ENCODE results near the gene ABHD6. TPM values are rescaled to one million over a fixed set of nuclear protein-coding genes. Genes with fewer than 3 reads are reported as not detected.

Gene ABHD6
- polyA plus RNA-seq, 1 donor: 33.8 TPM

DNA sequence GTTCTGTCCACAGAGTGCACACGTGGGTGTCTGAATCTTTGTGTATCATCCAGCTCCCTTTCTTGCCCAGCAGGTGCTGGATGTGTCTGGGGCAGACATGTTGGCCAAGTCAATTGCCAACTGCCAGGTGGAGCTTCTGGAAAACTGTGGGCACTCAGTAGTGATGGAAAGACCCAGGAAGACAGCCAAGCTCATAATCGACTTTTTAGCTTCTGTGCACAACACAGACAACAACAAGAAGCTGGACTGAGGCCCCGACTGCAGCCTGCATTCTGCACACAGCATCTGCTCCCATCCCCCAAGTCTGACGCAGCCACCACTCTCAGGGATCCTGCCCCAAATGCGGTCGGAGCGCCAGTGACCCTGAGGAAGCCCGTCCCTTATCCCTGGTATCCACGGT is 55.9 kb downstream of the ABHD6 start:
- Histone ChIP-seq H3K27me3 (ENCODE audit: control insufficient read depth, insufficient read depth, low read length) (no peaks in the 10 kb centered on the region), H3K4me3 (ENCODE audit: low read length) (no peak overlapping the region), H3K27ac (ENCODE audit: low read length) (no peak overlapping the region), H3K9me3 (ENCODE audit: control insufficient read depth, low read depth, low read length) (peaks cover 7% of the 10 kb centered on the region), H3K4me1 (ENCODE audit: control insufficient read depth, insufficient read depth, low read length) (no peaks in the 10 kb centered on the region), H3K36me3 (ENCODE audit: control insufficient read depth, insufficient read depth, low read length) (peaks cover 11% of the 10 kb centered on the region)
- no peak for DNase-seq
- WGBS (ENCODE audit: insufficient coverage, low lambda C conversion rate): no CpG with 5 or more reads among the region's 9 CpGs

DNA sequence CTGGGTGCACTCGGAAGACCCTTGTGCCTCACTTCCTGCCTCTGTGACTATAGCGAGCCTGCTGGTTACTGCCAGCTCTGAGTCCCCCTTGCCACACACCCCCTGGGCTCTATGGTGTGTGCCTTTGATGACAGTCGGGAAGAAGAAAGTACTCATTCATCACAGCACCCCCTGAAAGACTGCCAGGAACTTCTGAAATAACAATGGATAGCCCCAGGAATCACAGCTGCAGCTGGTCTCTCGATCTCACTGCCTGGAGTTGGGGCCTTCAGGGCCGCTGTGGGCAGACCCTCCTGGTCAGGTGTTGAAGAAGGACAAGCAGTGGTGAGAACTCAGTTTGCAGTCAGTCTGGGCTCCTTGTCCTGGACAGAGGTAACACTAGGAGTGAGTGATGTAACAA is 58.7 kb downstream of the ABHD6 start:
- DNase-seq: no peak
- Histone ChIP-seq H3K36me3 (ENCODE audit: control insufficient read depth, insufficient read depth, low read length) (peaks cover 7% of the 10 kb centered on the region), H3K9me3 (ENCODE audit: control insufficient read depth, low read depth, low read length) (peaks cover under 1% of the 10 kb centered on the region), H3K4me1 (ENCODE audit: control insufficient read depth, insufficient read depth, low read length) (no peaks in the 10 kb centered on the region), H3K27me3 (ENCODE audit: control insufficient read depth, insufficient read depth, low read length) (peaks cover 4% of the 10 kb centered on the region), H3K27ac (ENCODE audit: low read length) (no peak overlapping the region), H3K4me3 (ENCODE audit: low read length) (no peak overlapping the region)
- WGBS (ENCODE audit: insufficient coverage, low lambda C conversion rate): no CpG with 5 or more reads among the region's 5 CpGs

DNA sequence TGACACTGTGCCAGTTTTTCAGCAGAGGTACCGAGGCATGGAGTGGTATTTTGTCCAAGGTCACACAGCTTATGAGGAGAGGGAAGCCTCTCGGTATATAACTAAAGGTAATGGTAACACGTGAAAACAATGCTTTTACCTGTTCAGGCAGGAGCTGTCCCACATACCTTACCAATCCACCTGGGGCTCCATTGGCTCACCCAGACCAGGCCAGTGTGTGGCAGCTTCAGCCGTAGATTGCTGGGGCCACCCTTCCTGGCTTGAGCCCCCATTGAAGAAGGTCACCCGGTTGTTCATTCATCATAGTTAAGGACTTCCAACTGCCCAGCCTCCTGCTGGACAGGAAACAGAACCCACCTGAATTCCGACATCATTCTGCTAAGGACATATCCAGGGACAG is 59.3 kb downstream of the ABHD6 start:
- no peak for DNase-seq
- Histone ChIP-seq H3K9me3 (ENCODE audit: control insufficient read depth, low read depth, low read length) (no peaks in the 10 kb centered on the region), H3K36me3 (ENCODE audit: control insufficient read depth, insufficient read depth, low read length) (peaks cover 7% of the 10 kb centered on the region), H3K27me3 (ENCODE audit: control insufficient read depth, insufficient read depth, low read length) (peaks cover 10% of the 10 kb centered on the region), H3K27ac (ENCODE audit: low read length) (no peak overlapping the region), H3K4me3 (ENCODE audit: low read length) (no peak overlapping the region), H3K4me1 (ENCODE audit: control insufficient read depth, insufficient read depth, low read length) (no peaks in the 10 kb centered on the region)
- WGBS (ENCODE audit: insufficient coverage, low lambda C conversion rate): no CpG with 5 or more reads among the region's 6 CpGs

DNA sequence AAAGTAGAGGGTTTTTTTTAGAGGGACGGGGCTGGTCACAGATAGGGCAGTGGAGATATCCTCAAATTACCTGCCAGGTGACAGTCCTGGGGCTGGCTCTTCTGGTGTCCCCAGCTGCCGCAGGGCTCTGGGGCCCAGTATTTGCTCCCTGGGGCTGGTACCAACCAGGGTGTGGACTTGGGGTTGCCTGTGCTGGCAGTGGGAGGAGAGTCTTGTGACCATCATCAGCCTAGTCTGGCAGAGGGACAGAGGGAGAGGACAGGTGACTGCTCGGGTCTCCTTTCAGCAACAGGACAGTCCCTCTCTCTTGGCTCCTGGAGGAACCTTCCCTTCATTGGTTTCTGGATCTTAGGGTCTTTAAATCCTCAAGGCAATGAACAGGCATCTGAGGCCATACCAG is 60.6 kb downstream of the ABHD6 start:
- Histone ChIP-seq H3K27ac (ENCODE audit: low read length) (no peak overlapping the region), H3K4me1 (ENCODE audit: control insufficient read depth, insufficient read depth, low read length) (no peaks in the 10 kb centered on the region), H3K4me3 (ENCODE audit: low read length) (no peak overlapping the region), H3K27me3 (ENCODE audit: control insufficient read depth, insufficient read depth, low read length) (peaks cover 16% of the 10 kb centered on the region), H3K9me3 (ENCODE audit: control insufficient read depth, low read depth, low read length) (no peaks in the 10 kb centered on the region), H3K36me3 (ENCODE audit: control insufficient read depth, insufficient read depth, low read length) (peaks cover 7% of the 10 kb centered on the region)
- DNase-seq: peak; percentile 22 to 57
- WGBS (ENCODE audit: insufficient coverage, low lambda C conversion rate): no CpG with 5 or more reads among the region's 3 CpGs

DNA sequence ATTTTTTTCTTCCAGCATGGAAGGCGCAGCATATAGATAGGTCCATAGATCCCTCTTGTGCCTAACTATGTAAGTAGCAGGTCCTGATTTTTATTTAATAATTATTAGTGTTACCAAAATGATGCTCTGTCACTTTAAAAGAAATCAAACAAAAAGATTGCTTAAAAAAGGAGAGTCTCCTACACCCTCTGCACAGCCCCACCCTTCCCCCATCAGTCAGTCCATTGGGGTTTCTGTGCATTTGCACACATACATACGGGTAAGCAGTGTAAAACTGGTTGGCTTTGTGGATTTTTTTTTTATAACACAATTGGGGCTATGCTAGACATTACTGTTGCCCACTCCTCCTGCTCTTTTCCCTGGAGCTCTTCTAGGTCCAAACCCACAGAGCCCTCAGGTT is 61.5 kb downstream of the ABHD6 start:
- Histone ChIP-seq H3K36me3 (ENCODE audit: control insufficient read depth, insufficient read depth, low read length) (peaks cover 2% of the 10 kb centered on the region), H3K9me3 (ENCODE audit: control insufficient read depth, low read depth, low read length) (no peaks in the 10 kb centered on the region), H3K4me1 (ENCODE audit: control insufficient read depth, insufficient read depth, low read length) (no peaks in the 10 kb centered on the region), H3K27me3 (ENCODE audit: control insufficient read depth, insufficient read depth, low read length) (peaks cover 16% of the 10 kb centered on the region), H3K4me3 (ENCODE audit: low read length) (no peak overlapping the region), H3K27ac (ENCODE audit: low read length) (no peak overlapping the region)
- no CpG with 5 or more reads among the region's 2 CpGs for WGBS (ENCODE audit: insufficient coverage, low lambda C conversion rate)
- DNase-seq: no peak

DNA sequence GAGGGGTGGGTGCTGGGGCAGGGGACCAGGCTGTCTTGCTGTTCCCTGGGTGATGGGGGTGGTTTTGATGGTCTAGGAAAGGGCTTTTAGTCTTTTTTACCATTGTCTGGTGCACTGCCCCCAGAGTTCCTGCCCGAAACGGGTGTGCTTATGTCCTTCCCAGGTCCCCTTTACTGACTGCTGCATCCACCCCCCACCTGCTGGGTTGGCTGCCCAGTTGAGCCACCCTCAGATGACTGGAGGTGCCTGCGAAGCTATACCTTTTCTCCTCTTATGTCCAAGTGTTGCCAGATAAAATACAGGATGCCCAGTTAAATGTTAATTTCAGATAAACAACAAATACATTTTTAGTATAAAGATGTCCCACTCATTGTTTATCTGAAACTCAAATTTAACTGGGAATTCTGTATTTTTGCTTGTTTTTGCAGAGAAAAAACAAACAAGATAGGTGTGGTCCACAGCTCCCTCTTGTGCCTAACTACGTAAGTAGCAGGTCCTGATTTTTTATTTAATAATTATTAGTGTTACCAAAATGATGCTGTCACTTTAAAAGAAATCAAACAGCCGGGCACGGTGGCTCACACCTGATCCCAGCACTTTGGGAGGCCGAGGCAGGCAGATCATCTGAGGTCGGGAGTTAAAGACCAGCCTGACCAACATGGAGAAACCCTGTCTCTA is 62.4 kb downstream of the ABHD6 start:
- H3K27ac ChIP-seq (ENCODE audit: low read length): no peak overlapping the region
- no peaks in the 10 kb centered on the region for H3K9me3 ChIP-seq (ENCODE audit: control insufficient read depth, low read depth, low read length)
- no peaks in the 10 kb centered on the region for H3K36me3 ChIP-seq (ENCODE audit: control insufficient read depth, insufficient read depth, low read length)
- no peaks in the 10 kb centered on the region for H3K4me1 ChIP-seq (ENCODE audit: control insufficient read depth, insufficient read depth, low read length)
- H3K27me3 ChIP-seq (ENCODE audit: control insufficient read depth, insufficient read depth, low read length): peaks cover 16% of the 10 kb centered on the region
- H3K4me3 ChIP-seq (ENCODE audit: low read length): no peak overlapping the region
- no CpG with 5 or more reads among the region's 8 CpGs for WGBS (ENCODE audit: insufficient coverage, low lambda C conversion rate)
- DNase-seq: no peak

DNA sequence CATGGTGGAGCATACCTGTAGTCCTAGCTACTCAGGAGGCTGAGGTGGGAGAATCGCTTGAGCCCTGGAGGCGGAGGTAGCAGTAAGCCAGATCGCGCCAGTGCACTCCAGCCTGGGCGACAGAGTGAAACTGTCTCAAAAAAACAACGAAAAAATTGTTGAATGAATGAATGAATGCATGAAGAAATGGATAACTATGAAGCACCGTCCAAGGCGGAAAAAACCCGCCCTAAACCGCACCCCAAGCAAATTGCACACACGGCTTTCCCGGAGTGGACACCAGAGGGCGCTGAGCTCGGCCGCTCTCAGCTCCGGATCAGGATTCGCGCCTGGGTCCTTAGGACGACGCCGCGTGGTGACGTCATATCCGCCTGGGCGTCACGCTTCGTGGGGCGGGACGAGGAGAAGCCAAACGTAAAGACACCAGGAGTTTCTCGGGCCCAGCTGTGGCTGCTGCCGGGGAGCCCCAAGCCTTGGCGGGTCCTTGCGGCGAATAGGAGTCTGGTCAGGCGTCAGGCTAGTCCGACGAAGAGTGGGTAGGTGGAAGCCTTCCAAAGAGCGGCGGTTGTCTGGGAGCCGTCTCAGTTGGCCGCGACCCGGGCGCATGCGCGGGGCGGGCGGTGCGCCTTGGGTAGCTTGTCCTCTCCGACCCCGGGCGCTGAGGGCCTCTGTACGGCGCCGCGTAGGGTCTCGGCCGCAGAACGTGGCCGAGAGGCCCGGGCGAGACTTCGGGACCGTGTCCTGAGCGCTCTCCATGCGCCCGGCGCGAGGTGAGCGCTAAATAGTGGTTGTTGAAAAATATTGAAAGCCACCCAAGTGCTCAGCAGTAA is 68.5 kb downstream of the ABHD6 start, which contains the start of the genes HTD2 and RPP14:
TSS of gene HTD2 (plus strand) at position 639 of the 830 bp plus-strand sequence. CDS start 11,094 bp downstream, outside the sequence.
TSS of gene RPP14 (plus strand) at position 364 of the 830 bp plus-strand sequence. CDS start 4,085 bp downstream, outside the sequence.
- no CpG with 5 or more reads among the region's 71 CpGs for WGBS (ENCODE audit: insufficient coverage, low lambda C conversion rate)
- Histone ChIP-seq H3K9me3 (ENCODE audit: control insufficient read depth, low read depth, low read length) (no peaks in the 10 kb centered on the region), H3K4me3 (ENCODE audit: low read length) (peak within 1 kb of the TSS; percentile 89), H3K4me1 (ENCODE audit: control insufficient read depth, insufficient read depth, low read length) (peaks cover 18% of the 10 kb centered on the region), H3K36me3 (ENCODE audit: control insufficient read depth, insufficient read depth, low read length) (peaks cover 24% of the 10 kb centered on the region), H3K27ac (ENCODE audit: low read length) (peak within 1 kb of the TSS; percentile 94), H3K27me3 (ENCODE audit: control insufficient read depth, insufficient read depth, low read length) (peaks cover 14% of the 10 kb centered on the region)
- peak; percentile 99 for DNase-seq

DNA sequence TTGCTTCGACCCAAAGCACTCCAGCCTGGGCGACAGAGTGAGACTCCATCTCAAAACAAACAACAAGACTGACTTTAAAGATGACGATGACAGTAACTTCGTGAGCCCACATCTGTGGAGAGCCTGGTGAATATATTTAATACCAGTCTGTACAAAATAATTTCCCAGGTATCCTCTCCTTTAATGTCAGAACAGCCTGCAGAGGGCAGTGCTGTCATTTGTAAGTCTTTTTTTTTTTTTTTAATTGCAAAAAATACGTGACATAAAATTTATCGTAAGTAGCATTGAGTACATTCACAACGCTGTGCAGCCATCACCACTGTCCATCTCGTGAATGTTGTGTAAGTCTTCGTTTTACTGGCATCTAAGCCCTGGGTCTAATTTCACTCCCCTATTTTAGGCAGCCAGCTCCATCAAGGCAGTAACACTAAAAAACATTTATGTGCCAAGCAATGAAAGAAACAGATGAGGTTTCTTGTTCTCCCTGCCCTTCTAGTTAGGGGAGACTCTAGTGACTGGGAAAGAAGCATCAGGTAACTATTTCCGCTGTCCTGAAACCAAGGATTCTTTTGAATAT is 70.1 kb downstream of the ABHD6 start:
- peak overlapping the region; percentile 94 for H3K27ac ChIP-seq (ENCODE audit: low read length)
- H3K27me3 ChIP-seq (ENCODE audit: control insufficient read depth, insufficient read depth, low read length): peaks cover under 1% of the 10 kb centered on the region
- peaks cover 18% of the 10 kb centered on the region for H3K4me1 ChIP-seq (ENCODE audit: control insufficient read depth, insufficient read depth, low read length)
- peak; percentile 50 to 51 for DNase-seq
- no peaks in the 10 kb centered on the region for H3K9me3 ChIP-seq (ENCODE audit: control insufficient read depth, low read depth, low read length)
- no CpG with 5 or more reads among the region's 10 CpGs for WGBS (ENCODE audit: insufficient coverage, low lambda C conversion rate)
- peak overlapping the region; percentile 89 for H3K4me3 ChIP-seq (ENCODE audit: low read length)
- H3K36me3 ChIP-seq (ENCODE audit: control insufficient read depth, insufficient read depth, low read length): peaks cover 37% of the 10 kb centered on the region

DNA sequence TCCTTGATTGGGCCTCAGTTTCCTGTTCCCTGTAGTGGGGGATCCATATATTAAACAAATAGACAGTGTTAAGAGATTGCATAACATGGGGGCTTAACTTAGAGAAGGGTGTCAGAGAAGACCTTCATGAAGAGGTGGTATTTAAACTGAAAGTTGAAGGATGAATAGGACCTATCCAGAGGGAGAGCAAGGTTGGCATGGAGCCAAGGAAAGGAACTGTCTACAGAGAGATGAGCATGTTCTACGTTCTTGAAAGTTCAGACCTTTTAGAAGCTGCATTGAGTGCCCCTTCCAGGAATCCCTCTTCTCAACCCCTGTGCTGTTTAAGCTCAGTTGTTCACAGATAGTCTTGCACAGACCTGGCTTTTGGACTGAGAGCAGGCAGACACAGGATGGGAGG is 71.1 kb downstream of the ABHD6 start:
- no peak overlapping the region for H3K4me3 ChIP-seq (ENCODE audit: low read length)
- WGBS (ENCODE audit: insufficient coverage, low lambda C conversion rate): no CpG with 5 or more reads among the region's 1 CpG
- no peaks in the 10 kb centered on the region for H3K9me3 ChIP-seq (ENCODE audit: control insufficient read depth, low read depth, low read length)
- no peak overlapping the region for H3K27ac ChIP-seq (ENCODE audit: low read length)
- DNase-seq: no peak
- no peaks in the 10 kb centered on the region for H3K27me3 ChIP-seq (ENCODE audit: control insufficient read depth, insufficient read depth, low read length)
- H3K36me3 ChIP-seq (ENCODE audit: control insufficient read depth, insufficient read depth, low read length): peaks cover 41% of the 10 kb centered on the region
- peaks cover 18% of the 10 kb centered on the region for H3K4me1 ChIP-seq (ENCODE audit: control insufficient read depth, insufficient read depth, low read length)

DNA sequence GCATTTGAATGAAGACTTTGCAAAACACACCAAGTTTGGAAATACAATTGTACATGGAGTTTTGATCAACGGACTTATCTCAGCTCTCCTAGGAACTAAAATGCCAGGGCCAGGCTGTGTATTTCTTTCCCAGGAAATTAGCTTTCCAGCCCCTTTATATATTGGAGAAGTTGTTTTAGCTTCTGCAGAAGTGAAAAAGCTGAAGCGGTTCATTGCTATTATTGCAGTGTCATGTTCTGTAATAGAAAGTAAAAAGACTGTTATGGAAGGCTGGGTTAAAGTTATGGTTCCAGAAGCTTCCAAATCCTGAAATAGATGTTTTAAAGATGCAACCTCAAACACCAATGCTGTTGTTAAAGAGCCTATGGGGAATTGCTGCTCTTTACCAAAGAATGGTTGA is 80.2 kb downstream of the ABHD6 start:
- Histone ChIP-seq H3K9me3 (ENCODE audit: control insufficient read depth, low read depth, low read length) (no peaks in the 10 kb centered on the region), H3K4me3 (ENCODE audit: low read length) (no peak overlapping the region), H3K36me3 (ENCODE audit: control insufficient read depth, insufficient read depth, low read length) (peaks cover 46% of the 10 kb centered on the region), H3K4me1 (ENCODE audit: control insufficient read depth, insufficient read depth, low read length) (no peaks in the 10 kb centered on the region), H3K27ac (ENCODE audit: low read length) (no peak overlapping the region), H3K27me3 (ENCODE audit: control insufficient read depth, insufficient read depth, low read length) (no peaks in the 10 kb centered on the region)
- WGBS (ENCODE audit: insufficient coverage, low lambda C conversion rate): 90% methylated on average over 2 of the region's 2 CpGs
- no peak for DNase-seq
